PC-3 (cell line): Measurements from ENCODE around the gene ZNF750. TPM values are rescaled to one million over a fixed set of nuclear protein-coding genes. Genes with fewer than 3 reads are reported as not detected.

ENCODE experiments used
- ATAC-seq: fragments of 200-7000 bp; cut with Tn5 transposase; 2 replicates; pipeline ENCODE4 v1.9.1; 2020; ENCODE audit warnings: mild to moderate bottlenecking, moderate library complexity
- BruUV-seq: library from RNA; stranded (reverse); fragments of 400-500 nt; replicated peaks from 2 replicates; lab custom pipeline; 2021; lab: Mats Ljungman, UMichigan
- CTCF ChIA-PET: fragments of 300-600 bp; sonication (Branson Sonifier 250); formaldehyde crosslinking; loops from one replicate; lab custom pipeline; 2022; ENCODE audit warnings: antibody characterized with exemption; lab: Charles Lee
- POLR2A ChIA-PET: fragments of 300-600 bp; sonication (Branson Sonifier 250); formaldehyde crosslinking; loops from one replicate; lab custom pipeline; 2022; ENCODE audit warnings: antibody characterized with exemption; ENCODE audit not compliant: unreplicated experiment; lab: Charles Lee
- DNase-seq: peaks from one replicate; pipeline ENCODE4 v3.0.0-alpha.2; 2015
- H2AFZ ChIP-seq: fragments of 300-600 bp; sonication (generic); 2 replicates; pipeline ENCODE4 v1.6.0; 2016; ENCODE audit warnings: antibody characterized with exemption, low read length
- H3F3A ChIP-seq: fragments of 300-600 bp; sonication (generic); one replicate; pipeline ENCODE4 v1.6.0; 2017; ENCODE audit warnings: antibody characterized with exemption, low read length, control low read depth, mild to moderate bottlenecking; ENCODE audit not compliant: unreplicated experiment
- H3K27ac ChIP-seq: fragments of 300-600 bp; sonication (generic); 2 replicates; pipeline ENCODE4 v1.5.1; 2016; ENCODE audit warnings: mild to moderate bottlenecking, low read length
- H3K27me3 ChIP-seq: fragments of 300-600 bp; sonication (generic); 2 replicates; pipeline ENCODE4 v1.6.1; 2016; ENCODE audit warnings: low read length, mixed read lengths
- H3K36me3 ChIP-seq: fragments of 300-600 bp; sonication (generic); 2 replicates; pipeline ENCODE4 v1.6.1; 2016; ENCODE audit warnings: low read depth, mixed run types, low read length, mixed read lengths
- H3K4me1 ChIP-seq: fragments of 300-600 bp; sonication (generic); 2 replicates; pipeline ENCODE4 v1.5.1; 2016; ENCODE audit warnings: low read length; ENCODE audit not compliant: insufficient read depth
- H3K4me2 ChIP-seq: fragments of 300-600 bp; sonication (generic); 2 replicates; pipeline ENCODE4 v1.6.0; 2016; ENCODE audit warnings: low read length
- H3K4me3 ChIP-seq: fragments of 300-600 bp; sonication (generic); 2 replicates; pipeline ENCODE4 v1.5.1; 2016; ENCODE audit warnings: mild to moderate bottlenecking, low read length, mixed read lengths
- H3K79me2 ChIP-seq: fragments of 300-600 bp; sonication (generic); 2 replicates; pipeline ENCODE4 v1.6.1; 2017; ENCODE audit warnings: low read length, mixed read lengths
- H3K9ac ChIP-seq: fragments of 300-600 bp; sonication (generic); 2 replicates; pipeline ENCODE4 v1.6.0; 2016; ENCODE audit warnings: mild to moderate bottlenecking, low read length
- H3K9me2 ChIP-seq: fragments of 300-600 bp; sonication (generic); replicated peaks from 2 replicates; pipeline ENCODE4 v1.6.1; 2016; ENCODE audit warnings: mixed run types, low read length, mixed read lengths
- H3K9me3 ChIP-seq: fragments of 300-600 bp; sonication (generic); 2 replicates; pipeline ENCODE4 v1.6.1; 2016; ENCODE audit warnings: low read length, mixed read lengths
- H4K20me1 ChIP-seq: fragments of 300-600 bp; sonication (generic); 2 replicates; pipeline ENCODE4 v1.6.1; 2016; ENCODE audit warnings: low read length, mixed read lengths
- CTCF ChIP-seq: fragments of 300-600 bp; sonication (generic); conservative IDR thresholded peaks from 2 replicates; pipeline ENCODE4 v1.5.1; 2017; ENCODE audit warnings: antibody characterized with exemption, low read depth, mild to moderate bottlenecking, low read length
- EZH2 ChIP-seq: fragments of 300-600 bp; sonication (generic); IDR thresholded peaks from one replicate; pipeline ENCODE4 v1.6.1; 2017; ENCODE audit warnings: antibody characterized with exemption, mild to moderate bottlenecking, low read length; ENCODE audit not compliant: unreplicated experiment
- EZH2phosphoT487 ChIP-seq: fragments of 300-600 bp; sonication (generic); IDR thresholded peaks from 2 replicates; pipeline ENCODE4 v1.6.1; 2018; ENCODE audit warnings: mild to moderate bottlenecking, antibody characterized with exemption, low read length, borderline replicate concordance
- intact Hi-C: fragments of 100-400 bp; cut with micrococcal nuclease; formaldehyde crosslinking; loops from 2 replicates; pipeline ENCODE4 v1.9.0; 2023
- total RNA-seq: library from RNA; depleted of rRNA; stranded (reverse); fragments of >200 nt; gene quantifications from 2 replicates; pipeline ENCODE4 v1.2.3, GENCODE V29; 2014

ZNF750 gene
- total RNA-seq, 1 experiment from 2014 or later: not detected

GRCh38 chr17:82780971-82781893, 58.6 kb downstream of the ZNF750 start:
- Histone ChIP-seq H3K4me1 (peaks cover 4% of the 10 kb centered on the region), H3K9ac (no peak overlapping the region), H3K9me2 (no peaks in the 10 kb centered on the region), H3F3A (no peaks in the 10 kb centered on the region), H3K36me3 (peaks cover 17% of the 10 kb centered on the region), H3K4me2 (no peak overlapping the region), H3K9me3 (no peaks in the 10 kb centered on the region), H3K27ac (no peak overlapping the region), H2AFZ (no peak overlapping the region), H3K79me2 (no peaks in the 10 kb centered on the region), H3K27me3 (no peaks in the 10 kb centered on the region), H4K20me1 (no peaks in the 10 kb centered on the region), H3K4me3 (no peak overlapping the region)
- ChIA-PET POLR2A (no interaction called here), CTCF (interaction anchor here (1.0 kb wide), 3 partner anchors 95 to 182 kb away, joined by 3 to 11 read pairs (median 4); no protein-coding TSS in a partner anchor)
- BruUV-seq: no TSS peak
- no peak for TF ChIP-seq CTCF
- no peak for TF ChIP-seq EZH2phosphoT487
- TF ChIP-seq EZH2: no peak
- peak; percentile 14 for ATAC-seq
- intact Hi-C loops: no loop called here
- no peak for DNase-seq

DNA sequence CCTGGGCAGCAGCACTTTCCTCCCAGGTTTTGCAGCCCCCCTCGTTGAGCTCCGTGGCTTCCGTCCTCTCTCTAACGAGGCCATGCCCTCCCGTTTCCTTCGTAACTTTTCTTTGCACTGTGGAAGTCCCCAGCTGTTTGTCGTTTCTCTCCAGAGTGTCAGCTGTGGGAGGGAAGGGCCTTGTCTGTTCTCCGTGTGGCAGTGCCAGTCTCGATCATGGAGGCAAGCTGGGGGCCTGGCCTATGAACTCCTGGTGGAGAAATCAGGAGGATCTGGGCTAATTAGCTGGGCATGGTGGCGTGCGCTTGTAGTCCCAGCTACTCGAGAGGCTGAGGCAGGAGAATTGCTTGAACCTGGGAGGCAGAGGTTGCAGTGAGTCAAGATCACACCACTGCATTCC, 59.6 kb downstream of the ZNF750 start:
- no TSS peak for BruUV-seq
- ATAC-seq (no peak), DNase-seq (no peak)
- Histone ChIP-seq H3F3A (no peaks in the 10 kb centered on the region), H3K27me3 (no peaks in the 10 kb centered on the region), H3K79me2 (no peaks in the 10 kb centered on the region), H3K36me3 (peaks cover 17% of the 10 kb centered on the region), H4K20me1 (no peaks in the 10 kb centered on the region), H3K9me2 (no peaks in the 10 kb centered on the region), H2AFZ (no peak overlapping the region), H3K9me3 (no peaks in the 10 kb centered on the region), H3K4me2 (no peak overlapping the region), H3K4me1 (peaks cover 4% of the 10 kb centered on the region), H3K4me3 (no peak overlapping the region), H3K9ac (no peak overlapping the region), H3K27ac (no peak overlapping the region)
- ChIA-PET POLR2A (no interaction called here), CTCF (no interaction called here)
- no peak for TF ChIP-seq EZH2
- no peak for TF ChIP-seq EZH2phosphoT487
- no peak for TF ChIP-seq CTCF
- intact Hi-C loops: no loop called here

GRCh38 chr17:82779541-82779940, 60.3 kb downstream of the ZNF750 start:
- ChIA-PET POLR2A (no interaction called here), CTCF (no interaction called here)
- Histone ChIP-seq H3K36me3 (peaks cover 17% of the 10 kb centered on the region), H3K9ac (no peak overlapping the region), H3K4me1 (peaks cover 4% of the 10 kb centered on the region), H4K20me1 (no peaks in the 10 kb centered on the region), H3K9me2 (no peaks in the 10 kb centered on the region), H3K79me2 (no peaks in the 10 kb centered on the region), H2AFZ (no peak overlapping the region), H3K4me3 (no peak overlapping the region), H3K9me3 (no peaks in the 10 kb centered on the region), H3K27me3 (no peaks in the 10 kb centered on the region), H3K4me2 (no peak overlapping the region), H3F3A (no peaks in the 10 kb centered on the region), H3K27ac (no peak overlapping the region)
- BruUV-seq: no TSS peak
- TF ChIP-seq EZH2 (no peak), CTCF (no peak), EZH2phosphoT487 (no peak)
- DNase-seq: no peak
- intact Hi-C loops: no loop called here
- no peak for ATAC-seq
